ENCODE results near the gene NAPA.

Gene NAPA

DNA sequence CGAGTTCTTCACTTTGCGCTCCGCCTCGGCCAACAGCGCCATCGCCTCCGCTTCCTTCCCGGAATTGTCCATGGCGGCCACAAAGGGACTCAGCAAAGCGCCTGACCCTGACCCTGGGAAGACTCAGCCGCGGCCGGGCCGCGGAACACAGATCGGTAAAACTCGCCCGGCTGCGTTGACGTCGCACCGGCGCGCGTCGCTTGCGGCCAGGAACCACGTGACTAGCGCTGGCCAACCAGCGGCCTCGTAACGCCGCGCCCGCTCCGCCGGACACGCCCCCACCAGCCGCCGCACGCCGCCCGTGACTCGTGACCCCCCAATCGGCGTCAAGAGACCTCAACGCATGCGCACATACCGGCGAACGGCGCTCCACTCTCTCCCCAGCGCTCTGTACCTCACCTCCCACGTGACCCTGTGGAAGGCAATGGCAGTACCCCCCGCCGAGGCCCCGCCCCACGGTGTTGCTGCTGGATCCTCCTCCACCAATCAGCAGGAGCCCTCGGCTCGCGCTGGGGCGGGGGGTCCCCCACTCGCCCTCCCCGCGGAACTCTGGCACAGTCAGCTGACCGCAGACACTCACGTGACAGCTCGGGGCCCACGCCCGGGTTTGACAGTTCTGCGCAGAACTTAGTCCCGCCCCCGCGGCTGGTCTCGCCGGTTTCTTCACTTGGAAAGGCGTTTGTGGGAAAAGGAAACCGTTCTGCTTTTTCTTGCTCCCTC, at the start of gene NAPA:
TSS of gene NAPA (minus strand) at position 195 of the 720 bp plus-strand sequence. CDS start at position 72, 123 bp downstream.
- DNase-seq, result peak; percentile 100
- Histone ChIP-seq H3K27ac (peak within 1 kb of the TSS; percentile 94), H3K4me3 (ENCODE audit: low read depth, low read length) (peak within 1 kb of the TSS; percentile 97), H3K36me3 (peaks cover 15% of the 10 kb centered on the region), H3K27me3 (ENCODE audit: insufficient read depth, low read depth, severe bottlenecking) (no peaks in the 10 kb centered on the region), H3K9me3 (ENCODE audit: severe bottlenecking) (no peaks in the 10 kb centered on the region)
- TF ChIP-seq, protein P1, sequence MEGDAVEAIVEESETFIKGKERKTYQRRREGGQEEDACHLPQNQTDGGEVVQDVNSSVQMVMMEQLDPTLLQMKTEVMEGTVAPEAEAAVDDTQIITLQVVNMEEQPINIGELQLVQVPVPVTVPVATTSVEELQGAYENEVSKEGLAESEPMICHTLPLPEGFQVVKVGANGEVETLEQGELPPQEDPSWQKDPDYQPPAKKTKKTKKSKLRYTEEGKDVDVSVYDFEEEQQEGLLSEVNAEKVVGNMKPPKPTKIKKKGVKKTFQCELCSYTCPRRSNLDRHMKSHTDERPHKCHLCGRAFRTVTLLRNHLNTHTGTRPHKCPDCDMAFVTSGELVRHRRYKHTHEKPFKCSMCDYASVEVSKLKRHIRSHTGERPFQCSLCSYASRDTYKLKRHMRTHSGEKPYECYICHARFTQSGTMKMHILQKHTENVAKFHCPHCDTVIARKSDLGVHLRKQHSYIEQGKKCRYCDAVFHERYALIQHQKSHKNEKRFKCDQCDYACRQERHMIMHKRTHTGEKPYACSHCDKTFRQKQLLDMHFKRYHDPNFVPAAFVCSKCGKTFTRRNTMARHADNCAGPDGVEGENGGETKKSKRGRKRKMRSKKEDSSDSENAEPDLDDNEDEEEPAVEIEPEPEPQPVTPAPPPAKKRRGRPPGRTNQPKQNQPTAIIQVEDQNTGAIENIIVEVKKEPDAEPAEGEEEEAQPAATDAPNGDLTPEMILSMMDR (IDR thresholded peaks at IDR 0.05; ENCODE audit: low read depth, low read length), result no peak; the same call in 1 of the 2 replicates

DNA sequence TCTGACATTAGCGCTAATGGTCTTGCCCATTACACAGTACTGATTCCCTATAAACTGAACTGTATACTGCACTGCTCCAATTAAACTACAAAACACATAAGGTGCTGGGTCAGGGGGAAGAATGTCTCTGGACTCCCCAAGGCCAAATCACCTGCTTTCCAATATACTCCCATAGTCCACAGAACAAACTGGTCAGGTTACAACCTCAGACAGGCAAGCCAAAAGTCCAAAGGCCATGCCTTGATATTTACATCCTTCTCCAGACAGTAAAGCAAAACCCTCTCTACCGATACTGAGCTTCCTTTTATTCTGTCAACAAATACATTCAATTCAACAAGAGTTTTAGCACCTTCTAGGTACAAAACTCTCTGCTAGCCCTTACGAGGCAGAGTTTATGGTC, 49.2 kb upstream of the NAPA start:
- DNase-seq, result no peak

DNA sequence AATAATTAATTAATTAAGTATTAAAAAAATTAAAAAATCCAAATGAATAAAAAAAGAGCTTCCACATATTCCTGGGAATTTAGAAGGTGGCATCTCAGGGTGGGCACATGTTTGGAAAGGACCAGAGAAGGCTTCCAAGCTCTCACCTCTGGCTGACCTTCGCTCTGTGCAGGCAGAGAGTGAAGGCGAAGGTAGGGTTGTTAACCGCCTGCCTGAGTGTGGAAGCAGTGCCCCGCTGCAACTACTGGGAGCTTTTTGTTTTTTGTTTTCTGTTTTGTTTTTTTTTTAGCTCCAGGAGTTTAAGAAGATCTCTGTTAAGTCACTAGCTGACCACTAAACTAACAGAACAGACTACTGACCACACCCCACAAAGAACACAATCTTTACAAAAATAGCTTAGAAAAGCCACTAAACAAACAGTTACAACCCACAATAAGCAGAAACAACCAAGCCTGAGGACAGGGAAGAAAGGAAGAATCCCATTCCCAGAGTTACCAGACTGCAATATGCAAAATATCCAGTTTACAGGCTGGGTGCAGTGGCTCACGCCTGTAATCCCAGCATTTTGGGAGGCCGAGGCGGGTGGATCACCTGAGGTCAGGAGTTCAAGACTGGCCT, 46.7 kb upstream of the NAPA start:
- no peaks in the 10 kb centered on the region for H3K27me3 ChIP-seq (ENCODE audit: insufficient read depth, low read depth, severe bottlenecking)
- H3K4me3 ChIP-seq (ENCODE audit: low read depth, low read length), result no peak overlapping the region
- TF ChIP-seq, protein P1 (IDR thresholded peaks at IDR 0.05; ENCODE audit: low read depth, low read length), result no peak
- H3K27ac ChIP-seq, result no peak overlapping the region
- no peak for DNase-seq
- H3K36me3 ChIP-seq, result no peaks in the 10 kb centered on the region
- H3K9me3 ChIP-seq (ENCODE audit: severe bottlenecking), result no peaks in the 10 kb centered on the region

More for the DNA sequence above, 49.2 kb upstream of the NAPA start:
- no peaks in the 10 kb centered on the region for H3K36me3 ChIP-seq
- no peaks in the 10 kb centered on the region for H3K27me3 ChIP-seq (ENCODE audit: insufficient read depth, low read depth, severe bottlenecking)
- H3K4me3 ChIP-seq (ENCODE audit: low read depth, low read length), result no peak overlapping the region
- no peaks in the 10 kb centered on the region for H3K9me3 ChIP-seq (ENCODE audit: severe bottlenecking)
- TF ChIP-seq, protein P1 (IDR thresholded peaks at IDR 0.05; ENCODE audit: low read depth, low read length), result no peak
- no peak overlapping the region for H3K27ac ChIP-seq

DNA sequence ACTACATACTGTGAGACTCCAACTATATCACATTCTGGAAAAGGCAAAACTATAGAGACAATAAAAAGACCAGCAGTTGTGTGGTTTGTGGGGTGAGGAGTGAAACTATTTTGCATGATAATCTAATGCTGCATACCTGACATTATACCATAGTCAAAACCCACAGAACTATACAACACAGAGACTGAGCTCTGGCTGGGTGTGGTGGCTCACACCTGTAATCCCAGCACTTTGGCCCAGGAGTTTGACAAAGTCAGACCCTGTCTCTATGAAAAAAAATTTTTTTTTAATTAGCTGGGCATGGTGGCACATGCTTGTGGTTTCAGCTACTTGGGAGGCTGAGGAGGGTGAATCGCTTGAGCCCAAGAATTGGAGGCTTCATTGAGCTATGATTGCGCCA, 46.1 kb upstream of the NAPA start:
- no peak for DNase-seq
- TF ChIP-seq, protein P1 (IDR thresholded peaks at IDR 0.05; ENCODE audit: low read depth, low read length), result no peak
- Histone ChIP-seq H3K27me3 (ENCODE audit: insufficient read depth, low read depth, severe bottlenecking) (no peaks in the 10 kb centered on the region), H3K36me3 (no peaks in the 10 kb centered on the region), H3K9me3 (ENCODE audit: severe bottlenecking) (no peaks in the 10 kb centered on the region), H3K4me3 (ENCODE audit: low read depth, low read length) (no peak overlapping the region), H3K27ac (no peak overlapping the region)

DNA sequence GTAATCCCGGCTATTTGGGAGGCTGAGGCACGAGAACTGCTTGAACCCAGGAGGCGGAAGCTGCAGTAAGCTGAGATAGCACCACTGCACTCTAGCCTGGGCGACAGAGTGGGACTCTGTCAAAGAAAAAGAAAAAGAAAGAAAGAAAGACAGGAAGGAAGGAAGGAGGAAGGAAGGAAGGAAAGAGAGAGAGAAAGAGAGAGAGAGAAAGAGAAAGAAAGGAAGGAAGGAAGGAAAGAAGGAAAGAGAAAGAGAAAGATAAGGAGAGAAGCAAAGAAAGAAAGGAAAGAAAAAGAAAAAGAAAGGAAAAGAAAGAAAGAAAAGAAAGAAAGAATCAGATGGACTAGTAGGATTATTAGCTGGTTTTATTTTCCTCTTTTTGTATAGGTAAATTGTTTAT, 35.3 kb upstream of the NAPA start:
- Histone ChIP-seq H3K27me3 (ENCODE audit: insufficient read depth, low read depth, severe bottlenecking) (no peaks in the 10 kb centered on the region), H3K27ac (no peak overlapping the region), H3K9me3 (ENCODE audit: severe bottlenecking) (no peaks in the 10 kb centered on the region), H3K36me3 (no peaks in the 10 kb centered on the region), H3K4me3 (ENCODE audit: low read depth, low read length) (no peak overlapping the region)
- TF ChIP-seq, protein P1 (IDR thresholded peaks at IDR 0.05; ENCODE audit: low read depth, low read length), result no peak
- DNase-seq, result no peak
